ENCODE measurements around the gene CERT1.

Gene CERT1

DNA sequence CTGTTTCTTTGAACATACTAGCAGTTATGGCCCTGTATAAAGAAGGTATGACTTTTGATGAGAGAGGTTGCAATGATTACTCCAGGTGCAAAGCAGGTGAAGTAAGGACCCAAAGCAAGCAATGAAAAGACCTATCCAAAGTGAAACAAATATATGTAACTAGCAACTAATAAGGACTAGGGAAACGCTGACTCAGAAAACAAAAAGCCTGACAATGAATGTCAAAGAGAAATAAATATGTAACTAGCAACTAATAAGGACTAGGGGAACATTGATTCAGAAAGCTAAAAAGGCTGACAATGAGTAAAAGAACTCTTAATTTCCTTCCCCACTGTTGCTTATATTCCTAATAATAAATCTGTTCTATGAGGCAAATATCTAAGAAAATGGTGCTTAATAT is 131.3 kb downstream of the CERT1 start:
- H3K4me3 ChIP-seq (ENCODE audit: low read length), result no peak overlapping the region
- no peak for DNase-seq (ENCODE audit: low read depth)
- TF ChIP-seq, protein P1, sequence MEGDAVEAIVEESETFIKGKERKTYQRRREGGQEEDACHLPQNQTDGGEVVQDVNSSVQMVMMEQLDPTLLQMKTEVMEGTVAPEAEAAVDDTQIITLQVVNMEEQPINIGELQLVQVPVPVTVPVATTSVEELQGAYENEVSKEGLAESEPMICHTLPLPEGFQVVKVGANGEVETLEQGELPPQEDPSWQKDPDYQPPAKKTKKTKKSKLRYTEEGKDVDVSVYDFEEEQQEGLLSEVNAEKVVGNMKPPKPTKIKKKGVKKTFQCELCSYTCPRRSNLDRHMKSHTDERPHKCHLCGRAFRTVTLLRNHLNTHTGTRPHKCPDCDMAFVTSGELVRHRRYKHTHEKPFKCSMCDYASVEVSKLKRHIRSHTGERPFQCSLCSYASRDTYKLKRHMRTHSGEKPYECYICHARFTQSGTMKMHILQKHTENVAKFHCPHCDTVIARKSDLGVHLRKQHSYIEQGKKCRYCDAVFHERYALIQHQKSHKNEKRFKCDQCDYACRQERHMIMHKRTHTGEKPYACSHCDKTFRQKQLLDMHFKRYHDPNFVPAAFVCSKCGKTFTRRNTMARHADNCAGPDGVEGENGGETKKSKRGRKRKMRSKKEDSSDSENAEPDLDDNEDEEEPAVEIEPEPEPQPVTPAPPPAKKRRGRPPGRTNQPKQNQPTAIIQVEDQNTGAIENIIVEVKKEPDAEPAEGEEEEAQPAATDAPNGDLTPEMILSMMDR (conservative IDR thresholded peaks at IDR 0.05; ENCODE audit: low read length), result no peak

DNA sequence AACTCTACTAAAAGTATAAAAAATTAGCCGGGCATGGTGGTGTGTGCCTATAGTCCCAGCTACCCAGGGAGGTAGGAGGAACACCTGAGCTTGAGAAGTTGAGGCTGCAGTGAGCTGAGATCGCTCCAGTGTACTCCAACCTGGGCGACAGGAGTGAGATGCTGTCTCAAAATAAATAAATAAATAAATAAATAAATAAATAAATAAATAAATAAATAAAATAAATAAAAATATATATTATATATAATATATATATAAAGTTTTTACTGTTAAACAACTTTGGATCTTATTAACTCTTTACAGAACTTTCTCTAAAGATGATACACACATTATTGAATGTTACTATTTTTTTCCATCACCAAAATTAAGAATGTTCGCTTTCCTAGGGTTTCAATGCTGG is 136.0 kb downstream of the CERT1 start:
- TF ChIP-seq, protein P1 (conservative IDR thresholded peaks at IDR 0.05; ENCODE audit: low read length), result no peak
- no peak for DNase-seq (ENCODE audit: low read depth)
- no peak overlapping the region for H3K4me3 ChIP-seq (ENCODE audit: low read length)

DNA sequence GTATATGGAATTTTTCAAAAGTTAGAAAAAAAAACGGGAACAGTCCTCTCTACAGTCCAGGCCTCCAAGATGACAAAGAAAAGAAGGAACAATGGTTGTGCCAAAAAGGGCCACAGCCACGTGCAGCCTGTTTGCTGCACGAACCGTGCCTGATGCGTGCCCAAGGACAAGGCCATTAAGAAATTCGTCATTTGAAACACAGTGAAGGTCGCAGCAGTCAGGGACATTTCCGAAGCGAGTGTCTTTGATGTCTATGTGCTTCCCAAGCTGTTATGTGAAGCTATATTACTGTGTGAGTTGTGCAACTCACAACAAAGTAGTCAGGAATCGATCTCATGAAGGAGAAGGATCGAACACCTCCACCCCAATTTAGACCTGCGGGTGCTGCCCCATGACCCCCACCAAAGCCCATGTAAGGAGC is 137.0 kb downstream of the CERT1 start:
- DNase-seq (ENCODE audit: low read depth), result no peak
- TF ChIP-seq, protein P1 (conservative IDR thresholded peaks at IDR 0.05; ENCODE audit: low read length), result no peak
- H3K4me3 ChIP-seq (ENCODE audit: low read length), result no peak overlapping the region

DNA sequence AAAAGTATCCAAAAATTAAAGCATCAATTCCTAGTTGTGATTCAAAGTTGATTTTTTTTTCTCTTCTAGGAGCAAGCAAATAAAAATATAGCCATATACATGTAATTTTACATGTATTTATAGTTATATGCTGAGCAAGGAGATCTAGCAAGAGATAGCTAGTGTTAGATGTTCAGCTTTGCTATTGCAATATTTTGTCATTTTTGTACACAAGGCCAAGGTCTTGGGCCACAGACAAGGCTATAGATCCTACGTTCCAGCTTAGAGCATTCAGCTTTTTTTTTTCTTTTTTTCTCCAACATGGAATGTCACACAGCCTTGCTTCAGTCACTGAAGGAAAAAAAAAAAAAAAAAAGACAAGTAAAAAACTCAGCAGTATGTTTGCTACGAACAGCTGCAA is 137.6 kb downstream of the CERT1 start:
- DNase-seq (ENCODE audit: low read depth), result no peak
- TF ChIP-seq, protein P1 (conservative IDR thresholded peaks at IDR 0.05; ENCODE audit: low read length), result no peak
- H3K4me3 ChIP-seq (ENCODE audit: low read length), result no peak overlapping the region

DNA sequence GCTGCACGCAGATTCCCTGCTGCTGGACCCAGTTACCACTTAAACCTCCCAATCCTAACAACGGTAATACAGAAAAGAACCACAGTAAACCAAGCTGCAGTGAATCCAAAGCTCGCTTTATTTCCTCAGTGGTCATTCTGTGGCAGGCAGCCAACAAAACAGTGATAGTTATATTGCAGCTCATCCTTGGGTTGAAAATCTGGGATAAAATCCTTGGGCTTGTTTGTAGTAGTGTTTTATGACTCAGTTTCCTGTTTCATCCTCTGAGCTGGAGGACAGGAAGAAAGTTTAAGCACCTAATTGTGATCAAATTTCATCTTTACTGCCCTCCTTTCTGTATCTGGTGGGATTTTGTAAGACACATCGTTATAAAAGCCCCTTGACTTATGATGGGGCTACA is 143.0 kb downstream of the CERT1 start:
- TF ChIP-seq, protein P1 (conservative IDR thresholded peaks at IDR 0.05; ENCODE audit: low read length), result no peak
- no peak overlapping the region for H3K4me3 ChIP-seq (ENCODE audit: low read length)
- no peak for DNase-seq (ENCODE audit: low read depth)

DNA sequence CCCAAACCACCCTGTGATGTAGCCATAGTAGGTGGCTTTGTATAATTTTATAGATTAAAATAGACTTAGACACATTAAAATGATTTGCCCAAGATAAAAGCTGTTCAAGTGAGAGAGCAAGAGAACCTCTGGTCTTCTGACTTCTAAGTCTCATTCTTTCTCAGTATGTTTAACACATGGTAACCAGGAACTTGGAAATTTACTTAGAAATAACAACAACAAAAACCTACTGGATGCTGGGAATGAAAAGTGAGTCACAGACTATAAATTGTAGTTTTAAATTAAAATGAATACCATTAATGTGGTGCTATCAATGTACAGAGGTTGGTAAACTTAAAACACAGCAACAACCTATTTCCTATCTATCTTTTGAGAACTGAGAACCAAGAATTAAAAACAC is 144.0 kb downstream of the CERT1 start:
- DNase-seq (ENCODE audit: low read depth), result peak; percentile 37
- no peak overlapping the region for H3K4me3 ChIP-seq (ENCODE audit: low read length)
- TF ChIP-seq, protein P1 (conservative IDR thresholded peaks at IDR 0.05; ENCODE audit: low read length), result no peak

DNA sequence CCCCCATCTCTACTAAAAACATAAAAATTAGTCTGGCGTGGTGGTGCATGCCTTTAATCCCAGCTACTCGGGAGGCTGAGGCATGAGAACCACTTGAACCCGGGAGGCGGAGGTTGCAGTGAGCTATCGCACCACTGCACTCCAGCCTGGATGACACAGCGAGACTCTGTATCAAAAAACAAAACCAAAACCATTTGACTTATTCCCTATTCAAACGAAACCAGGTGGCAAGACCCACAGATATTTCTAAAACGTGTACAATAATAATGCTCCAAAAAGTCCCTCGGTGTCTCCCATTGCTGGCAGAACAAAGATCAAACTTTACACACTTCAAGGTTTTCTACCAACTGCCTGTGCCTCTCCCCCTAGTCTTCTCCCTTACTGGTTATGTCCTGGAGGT is 144.6 kb downstream of the CERT1 start:
- no peak overlapping the region for H3K4me3 ChIP-seq (ENCODE audit: low read length)
- no peak for DNase-seq (ENCODE audit: low read depth)
- TF ChIP-seq, protein P1 (conservative IDR thresholded peaks at IDR 0.05; ENCODE audit: low read length), result no peak
